Measurements from ENCODE around the gene PCDHGA7. TPM values are rescaled to one million over a fixed set of nuclear protein-coding genes. Genes with fewer than 3 reads are reported as not detected.

Gene PCDHGA7
- total and polyA plus RNA-seq, 12 donors, result 0.37 to 5.0 (median 1.6) TPM

DNA sequence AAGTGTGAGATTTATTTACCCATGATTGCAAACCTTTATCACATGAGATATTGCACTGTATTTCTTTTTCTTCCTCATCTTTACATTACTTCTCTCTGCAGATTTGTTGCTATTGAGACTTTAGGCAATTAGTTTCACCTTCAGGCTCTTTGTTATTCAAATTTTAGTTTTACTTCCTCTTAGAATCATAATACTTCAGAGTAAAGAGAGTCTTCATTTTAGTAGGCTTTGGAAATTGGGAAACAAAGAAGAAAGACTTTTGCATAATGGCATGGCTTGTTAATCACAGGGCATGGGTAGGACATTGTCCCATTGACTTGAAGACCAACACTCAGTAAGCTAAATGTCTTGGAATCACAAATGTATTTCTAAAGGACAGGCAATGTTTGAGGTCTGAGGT lies 19.8 kb upstream of the PCDHGA7 start:
- Histone ChIP-seq H3K27me3 (no peaks in the 10 kb centered on the region), H3K9me3 (replicated peaks in 1 of 3) (peaks cover 0 to 52% (median 15%) of the 10 kb centered on the region in 3 donors), H3K36me3 (replicated peaks in 1 of 2) (no peaks in the 10 kb centered on the region), H3K27ac (no peak overlapping the region), H3K4me3 (no peak overlapping the region), H3K4me1 (replicated peaks in 1 of 2) (no peaks in the 10 kb centered on the region)
- intact Hi-C loops (cut with DNase I), result no loop called here
- DNase-seq, result no peak
- TF ChIP-seq CTCF (IDR thresholded peaks at IDR 0.05), result no peak
- TF ChIP-seq POLR2A (IDR thresholded peaks at IDR 0.05), result no peak

- H3K36me3 ChIP-seq (replicated peaks in 1 of 2), result no peaks in the 10 kb centered on the region
- H3K9me3 ChIP-seq (replicated peaks in 1 of 3), result peaks cover 3 to 52% (median 15%) of the 10 kb centered on the region in 3 donors
- no peak within 1 kb of the TSS for H3K27ac ChIP-seq
- TF ChIP-seq POLR2A (IDR thresholded peaks at IDR 0.05), result no peak
- TF ChIP-seq CTCF (IDR thresholded peaks at IDR 0.05), result peak in 1 of 6 experiments; percentile 11
- 11 to 24% (median 18%) methylated on average over 29 to 34 of the region's 34 CpGs for WGBS, 4 donors
- DNase-seq, result no peak
- no peaks in the 10 kb centered on the region for H3K4me1 ChIP-seq (replicated peaks in 1 of 2)
- intact Hi-C loops (cut with DNase I), result no loop called here
- no peaks in the 10 kb centered on the region for H3K27me3 ChIP-seq
- H3K4me3 ChIP-seq, result peak within 1 kb of the TSS in 1 of 4 donors; percentile 15
Measured at GRCh38 chr5:141363952-141364660, 18.4 kb upstream of the PCDHGA7 start, which contains the start of gene PCDHGA5. PCDHGA5 (plus strand) TSS chr5:141364162; CDS start chr5:141364331, 169 bp downstream.

DNA sequence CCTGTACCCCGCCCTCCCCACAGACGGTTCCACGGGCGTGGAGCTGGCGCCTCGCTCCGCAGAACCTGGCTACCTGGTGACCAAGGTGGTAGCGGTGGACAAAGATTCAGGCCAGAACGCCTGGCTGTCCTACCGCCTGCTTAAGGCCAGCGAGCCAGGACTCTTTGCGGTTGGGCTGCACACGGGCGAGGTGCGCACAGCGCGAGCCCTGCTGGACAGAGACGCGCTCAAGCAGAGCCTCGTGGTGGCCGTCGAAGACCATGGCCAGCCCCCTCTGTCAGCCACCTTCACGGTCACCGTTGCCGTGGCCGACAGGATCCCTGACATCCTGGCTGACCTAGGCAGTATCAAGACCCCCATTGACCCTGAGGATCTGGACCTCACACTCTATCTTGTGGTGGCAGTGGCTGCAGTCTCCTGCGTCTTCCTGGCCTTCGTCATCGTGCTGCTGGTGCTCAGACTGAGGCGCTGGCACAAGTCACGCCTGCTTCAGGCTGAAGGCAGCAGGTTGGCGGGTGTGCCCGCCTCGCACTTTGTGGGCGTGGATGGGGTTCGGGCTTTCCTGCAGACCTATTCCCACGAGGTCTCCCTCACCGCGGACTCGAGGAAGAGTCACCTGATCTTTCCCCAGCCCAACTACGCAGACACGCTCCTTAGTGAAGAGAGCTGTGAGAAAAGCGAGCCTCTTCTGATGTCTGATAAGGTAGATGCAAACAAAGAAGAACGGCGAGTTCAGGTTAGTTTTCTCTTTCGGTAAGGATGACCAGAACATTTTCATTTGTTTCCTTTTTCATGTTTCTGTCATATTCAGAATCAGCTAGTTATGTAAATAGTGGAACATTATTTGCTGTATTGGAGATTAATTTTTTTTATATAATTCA lies 16.3 kb upstream of the PCDHGA7 start:
- Histone ChIP-seq H3K27me3 (no peaks in the 10 kb centered on the region), H3K9me3 (replicated peaks in 1 of 3) (peaks cover 4 to 50% (median 15%) of the 10 kb centered on the region in 3 donors), H3K27ac (no peak overlapping the region), H3K4me3 (no peak overlapping the region), H3K36me3 (replicated peaks in 1 of 2) (no peaks in the 10 kb centered on the region), H3K4me1 (replicated peaks in 1 of 2) (no peaks in the 10 kb centered on the region)
- DNase-seq, result no peak
- TF ChIP-seq POLR2A (IDR thresholded peaks at IDR 0.05), result no peak
- TF ChIP-seq CTCF (IDR thresholded peaks at IDR 0.05), result no peak
- 25 to 34% (median 29%) methylated on average over 15 to 46 of the region's 46 CpGs for WGBS, 4 donors
- intact Hi-C loops (cut with DNase I), result no loop called here
